Cardiac muscle cell (in vitro differentiated cells and primary cell): ENCODE results near the gene AGMO. TPM values are rescaled to one million over a fixed set of nuclear protein-coding genes. Genes with fewer than 3 reads are reported as not detected.
A peak's percentile ranks its signal among the peaks of the same experiment; 100 is the strongest.

Experiments used
- DNase-seq, 2 donors: peaks; one replicate each; pipeline versions ENCODE4 v3.0.0 to v3.0.0-alpha.2; 2010 to 2017; ENCODE audit warnings: low read depth in 1 of 2, low spot score in 1 of 2
- H3K27ac ChIP-seq: fragments of 200-600 bp; sonication (generic); 2 replicates; pipeline ENCODE4 v1.5.1; 2016
- H3K27me3 ChIP-seq: fragments of 200-600 bp; sonication (generic); 2 replicates; pipeline ENCODE4 v1.6.0; 2016; ENCODE audit warnings: control low read depth
- H3K36me3 ChIP-seq: fragments of 200-600 bp; sonication (generic); 2 replicates; pipeline ENCODE4 v1.5.1; 2016; ENCODE audit warnings: control low read depth
- H3K4me1 ChIP-seq: fragments of 200-600 bp; sonication (generic); 2 replicates; pipeline ENCODE4 v1.8.1; 2017; ENCODE audit warnings: low read depth, mild to moderate bottlenecking, mixed run types
- H3K4me3 ChIP-seq: fragments of 200-600 bp; sonication (generic); 2 replicates; pipeline ENCODE4 v1.5.1; 2016; ENCODE audit warnings: mild to moderate bottlenecking
- H3K9me3 ChIP-seq: fragments of 200-600 bp; sonication (generic); 2 replicates; pipeline ENCODE4 v1.5.1; 2017; ENCODE audit warnings: low read depth, mild to moderate bottlenecking, control low read depth
- CTCF ChIP-seq: IDR thresholded peaks from 2 replicates; pipeline ENCODE4 v1.5.1; 2012; ENCODE audit warnings: low read depth, mild to moderate bottlenecking, low read length
- polyA plus RNA-seq: library from polyadenylated mRNA; unstranded; fragments of >200 nt; fragmentation: Nextera tagmentation; extraction: Ambion mirVana; gene quantifications from 2 replicates; pipeline ENCODE4 v1.2.1, GENCODE V29; 2016
- total RNA-seq: library from RNA; depleted of rRNA; stranded (reverse); fragments of >200 nt; gene quantifications from 2 replicates; pipeline ENCODE4 v1.2.3, GENCODE V29; 2016

The AGMO gene
- total and polyA plus RNA-seq, 2 experiments from 2014 or later = 0.16 TPM; not detected in 1

DNA sequence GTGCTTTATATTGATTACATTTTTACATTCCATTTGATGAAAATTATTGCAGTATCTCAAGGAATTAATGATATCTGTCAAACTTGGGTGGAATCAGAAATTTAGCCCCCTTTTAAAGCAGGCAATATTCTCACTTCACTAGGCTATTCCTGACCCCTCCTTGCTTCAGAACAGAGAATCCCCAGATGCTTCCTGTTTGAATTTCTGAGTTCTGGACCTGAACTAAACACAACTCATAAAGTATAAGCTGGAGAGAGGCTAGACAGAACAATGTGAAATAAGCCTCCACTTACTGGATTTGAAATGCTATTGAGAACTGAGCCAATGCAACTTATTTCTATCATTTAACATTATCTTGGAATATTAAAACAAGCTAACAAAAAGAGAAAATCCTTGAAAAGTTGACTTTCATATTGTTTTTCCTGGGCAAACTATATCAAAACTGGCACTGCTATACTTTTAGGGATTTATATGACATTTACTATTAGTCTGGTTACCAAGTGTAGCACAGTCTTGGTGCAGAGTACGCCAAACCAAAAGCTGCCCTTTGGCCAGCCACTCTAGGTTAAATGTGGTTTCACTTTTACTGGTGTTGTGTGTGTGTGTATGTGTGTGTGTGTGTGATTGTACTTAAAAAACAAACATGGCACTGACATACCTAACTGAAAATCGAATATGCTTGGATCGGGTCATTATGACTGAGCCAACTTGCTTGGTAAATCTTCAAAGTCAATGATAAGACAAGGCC, 19.0 kb upstream of the AGMO start:
- Histone ChIP-seq H3K4me3 (no peak overlapping the region), H3K36me3 (no peaks in the 10 kb centered on the region), H3K27me3 (no peaks in the 10 kb centered on the region), H3K27ac (no peak overlapping the region), H3K4me1 (no peaks in the 10 kb centered on the region), H3K9me3 (no peaks in the 10 kb centered on the region)
- DNase-seq = no peak
- TF ChIP-seq CTCF = no peak

DNA sequence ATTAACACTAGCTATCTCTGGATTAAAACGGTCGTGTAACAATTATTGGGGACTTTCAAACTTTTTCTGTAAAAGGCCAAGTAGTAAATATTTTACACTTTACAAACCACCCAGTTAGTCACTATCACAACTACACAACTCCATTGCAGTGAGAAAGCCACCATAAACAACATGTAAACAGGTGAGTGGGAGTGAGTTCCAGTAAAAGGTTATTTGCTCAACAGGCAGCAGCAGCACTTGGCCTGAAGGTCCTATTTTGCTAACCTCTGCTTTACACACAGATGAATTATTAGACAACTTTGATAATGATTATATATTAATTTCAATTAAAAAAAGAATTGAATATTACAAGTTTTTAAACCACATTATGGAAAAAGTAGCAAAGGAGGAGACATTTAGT, 15.8 kb upstream of the AGMO start:
- Histone ChIP-seq H3K27ac (no peak overlapping the region), H3K4me1 (no peaks in the 10 kb centered on the region), H3K36me3 (no peaks in the 10 kb centered on the region), H3K27me3 (no peaks in the 10 kb centered on the region), H3K9me3 (no peaks in the 10 kb centered on the region), H3K4me3 (no peak overlapping the region)
- TF ChIP-seq CTCF = no peak
- no peak for DNase-seq

DNA sequence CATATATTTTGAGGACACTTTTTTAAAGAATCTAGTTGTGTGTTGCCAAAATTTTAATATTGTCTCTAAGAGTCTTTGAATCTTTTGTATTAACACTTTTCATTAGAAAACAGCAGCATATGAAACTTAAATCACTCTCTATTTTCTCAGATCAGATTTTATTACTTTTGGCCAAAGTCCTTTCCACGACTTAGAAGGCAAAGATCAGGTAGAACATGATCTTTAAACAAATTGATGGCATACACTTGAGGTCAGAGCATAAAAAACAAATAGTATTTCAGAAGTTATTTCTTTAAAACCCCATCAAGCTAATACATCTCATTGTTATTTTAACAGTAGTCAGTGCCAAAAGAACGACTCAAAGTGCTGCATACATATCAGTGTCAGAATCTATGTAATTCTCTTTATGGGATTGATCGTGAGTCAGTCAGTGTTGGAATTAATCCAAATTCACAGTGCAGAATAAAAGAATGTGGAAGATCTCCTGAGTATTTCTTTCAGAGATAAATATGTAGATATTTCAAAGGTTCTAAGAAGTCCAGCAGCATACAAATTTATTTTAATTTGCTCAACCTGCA, 9.6 kb upstream of the AGMO start:
- Histone ChIP-seq H3K36me3 (no peaks in the 10 kb centered on the region), H3K4me1 (peaks cover 7% of the 10 kb centered on the region), H3K27ac (no peak overlapping the region), H3K9me3 (no peaks in the 10 kb centered on the region), H3K27me3 (no peaks in the 10 kb centered on the region), H3K4me3 (no peak overlapping the region)
- peak in 1 of 2 donors; percentile 5 for DNase-seq
- TF ChIP-seq CTCF = no peak

- Histone ChIP-seq H3K4me3 (no peak overlapping the region), H3K27me3 (no peaks in the 10 kb centered on the region), H3K36me3 (no peaks in the 10 kb centered on the region), H3K4me1 (peaks cover 7% of the 10 kb centered on the region), H3K9me3 (no peaks in the 10 kb centered on the region), H3K27ac (no peak overlapping the region)
- TF ChIP-seq CTCF = no peak
- no peak for DNase-seq
These were observed 5.8 kb upstream of the AGMO start for GRCh38 chr7:15567652-15568051.

- Histone ChIP-seq H3K36me3 (no peaks in the 10 kb centered on the region), H3K9me3 (no peaks in the 10 kb centered on the region), H3K4me3 (no peak overlapping the region), H3K27me3 (no peaks in the 10 kb centered on the region), H3K4me1 (peaks cover 4% of the 10 kb centered on the region), H3K27ac (no peak overlapping the region)
- no peak for DNase-seq
- TF ChIP-seq CTCF = no peak
These were observed 5.2 kb upstream of the AGMO start for GRCh38 chr7:15567036-15567435.
